Left kidney (tissue), 2 donors: ENCODE data around the gene UGP2. TPM values are rescaled to one million over a fixed set of nuclear protein-coding genes. Genes with fewer than 3 reads are reported as not detected.
"Not testable (repeated sequence)": the region's sequence is repeated elsewhere in the genome, so short reads cannot be mapped to it uniquely, and the experiment has no call there.

Source experiments
- DNase-seq: peaks from one replicate; pipeline ENCODE4 v3.0.0-alpha.2; 2013
- polyA plus RNA-seq: library from polyadenylated mRNA; unstranded; fragments of 120-200 nt; gene quantifications from one replicate; pipeline ENCODE4 v1.2.1, GENCODE V29; 2013; ENCODE audit not compliant: insufficient read length

The UGP2 gene
- polyA plus RNA-seq, 1 donor, result 127 TPM

- no peak for DNase-seq
Measured at GRCh38 chr2:63891488-63892030, 49.9 kb downstream of the UGP2 start.

GRCh38 chr2:63893163-63893562, 51.5 kb downstream of the UGP2 start:
- DNase-seq, result no peak

GRCh38 chr2:63894167-63894566, 52.5 kb downstream of the UGP2 start:
- no peak for DNase-seq

GRCh38 chr2:63898839-63899238, 57.1 kb downstream of the UGP2 start:
- DNase-seq, result no peak

- no peak for DNase-seq
Measured at GRCh38 chr2:63899639-63900038, 57.9 kb downstream of the UGP2 start.

GRCh38 chr2:63902149-63902548, 60.5 kb downstream of the UGP2 start:
- no peak for DNase-seq

GRCh38 chr2:63903003-63903402, 61.3 kb downstream of the UGP2 start:
- no peak for DNase-seq

GRCh38 chr2:63914311-63914710, 72.6 kb downstream of the UGP2 start:
- DNase-seq, result no peak

GRCh38 chr2:63926815-63927214, 85.1 kb downstream of the UGP2 start:
- no peak for DNase-seq

GRCh38 chr2:63932104-63932503, 90.4 kb downstream of the UGP2 start:
- not testable (repeated sequence) for DNase-seq

Other genes with a start within 250 kb of the UGP2 start
- 58.5 TPM for gene VPS54, start 177.5 kb downstream of the UGP2 start, polyA plus RNA-seq